ENCODE results near the gene MKNK1. TPM values are rescaled to one million over a fixed set of nuclear protein-coding genes. Genes with fewer than 3 reads are reported as not detected.

MKNK1 gene
- total RNA-seq, 2 experiments from 2014 or later: 27.1 to 29.6 TPM

- CTCF ChIA-PET: interaction anchor here (1.2 to 4.2 kb wide), 2 partner anchors 13 to 85 kb away, joined by 3 to 20 read pairs; partner anchors contain the start of gene MKNK1
- H3K4me3 ChIP-seq (ENCODE audit: low read length): no peak overlapping the region
- no peaks in the 10 kb centered on the region for H3K9me3 ChIP-seq (ENCODE audit: control insufficient read depth in 1 of 2, insufficient read depth in 1 of 2, low read length in 2 of 2)
- ATAC-seq (ENCODE audit: poor library complexity): no peak
- POLR2A ChIA-PET: interaction anchor here (1.3 to 7.5 kb wide), 2 partner anchors 13 to 17 kb away, joined by 4 to 163 read pairs; partner anchors contain the start of gene MKNK1
- Mint-ChIP-seq H3K9me3 (no peaks in the 10 kb centered on the region), H3K36me3 (ENCODE audit: low read depth) (peaks cover 7% of the 10 kb centered on the region), H3K4me1 (ENCODE audit: low read depth) (peaks cover 45% of the 10 kb centered on the region), H3K27me3 (no peaks in the 10 kb centered on the region), H3K4me3 (peak overlapping the region; percentile 96), H3K27ac (peak overlapping the region; percentile 90)
- no peak overlapping the region for H3K27ac ChIP-seq (ENCODE audit: low read depth in 1 of 2, low read length in 2 of 2)
- DNase-seq: no peak
- H3K36me3 ChIP-seq (ENCODE audit: insufficient read depth, low read length): peaks cover 3% of the 10 kb centered on the region
- TF ChIP-seq CTCF (IDR thresholded peaks at IDR 0.05): no peak
- H3K27me3 ChIP-seq (ENCODE audit: control insufficient read depth in 1 of 2, insufficient read depth in 2 of 2, low read length in 2 of 2): no peaks in the 10 kb centered on the region
- intact Hi-C loops (cut with DNase I, micrococcal nuclease): loop anchor here (5.0 kb wide), 2 partner anchors 49 to 99 kb away; partner anchors contain the start of genes EFCAB14 (in 2 of the 2) and ATPAF1 (in 1 of the 2)
- peaks cover 43% of the 10 kb centered on the region for H3K4me1 ChIP-seq (ENCODE audit: insufficient read depth, low read length)
Observed at GRCh38 chr1:46617833-46618232, 13.8 kb upstream of the MKNK1 start.

GRCh38 chr1:46617108-46617800, 13.2 kb upstream of the MKNK1 start:
- H3K4me1 Mint-ChIP-seq (ENCODE audit: low read depth): peaks cover 47% of the 10 kb centered on the region
- intact Hi-C loops (cut with DNase I, micrococcal nuclease): loop anchor here (5.0 kb wide), 2 partner anchors 50 to 100 kb away; partner anchors contain the start of genes EFCAB14 (in 2 of the 2) and ATPAF1 (in 1 of the 2)
- POLR2A ChIA-PET: interaction anchor here (0.6 to 7.5 kb wide), 9 partner anchors 10 to 102 kb away, joined by 3 to 163 read pairs (median 4); partner anchors contain the start of genes ATPAF1, EFCAB14 and MKNK1

More at GRCh38 chr1:46617108-46617800, 13.2 kb upstream of the MKNK1 start:
- H3K36me3 Mint-ChIP-seq (ENCODE audit: low read depth): peaks cover 10% of the 10 kb centered on the region
- no peak for TF ChIP-seq CTCF (IDR thresholded peaks at IDR 0.05)
- ATAC-seq (ENCODE audit: poor library complexity) (no peak), DNase-seq (no peak)
- CTCF ChIA-PET: interaction anchor here (1.2 to 4.2 kb wide), 2 partner anchors 12 to 84 kb away, joined by 3 to 20 read pairs; partner anchors contain the start of gene MKNK1
- Histone ChIP-seq H3K27me3 (ENCODE audit: control insufficient read depth in 1 of 2, insufficient read depth in 2 of 2, low read length in 2 of 2) (no peaks in the 10 kb centered on the region), H3K4me3 (ENCODE audit: low read length) (peak overlapping the region; percentile 94), H3K36me3 (ENCODE audit: insufficient read depth, low read length) (peaks cover 9% of the 10 kb centered on the region), H3K4me1 (ENCODE audit: insufficient read depth, low read length) (peaks cover 49% of the 10 kb centered on the region), H3K9me3 (ENCODE audit: control insufficient read depth in 1 of 2, insufficient read depth in 1 of 2, low read length in 2 of 2) (no peaks in the 10 kb centered on the region), H3K27ac (ENCODE audit: low read depth in 1 of 2, low read length in 2 of 2) (peak overlapping the region in 1 of 2 donors; percentile 48)
- no peaks in the 10 kb centered on the region for H3K9me3 Mint-ChIP-seq
- H3K27ac Mint-ChIP-seq: peak overlapping the region; percentile 90
- H3K27me3 Mint-ChIP-seq: no peaks in the 10 kb centered on the region
- peak overlapping the region; percentile 96 for H3K4me3 Mint-ChIP-seq

Data from CD4-positive, alpha-beta T cell (primary cell).